Ovary (tissue), 3 donors: ENCODE data around the gene DDIT4.

Source experiments
- EP300 ChIP-seq: sonication (generic); formaldehyde crosslinking; IDR thresholded peaks from one replicate; pipeline ENCODE4 v1.6.1; 2017; ENCODE audit warnings: antibody characterized with exemption
- POLR2A ChIP-seq: fragments of 450-650 bp; IDR thresholded peaks from one replicate; pipeline ENCODE4 v1.6.1; 2017; ENCODE audit warnings: antibody characterized with exemption, mild to moderate bottlenecking, moderate library complexity
- TF ChIP-seq, protein P1 (sequence below), 3 donors: fragments of 450-650 bp in 2 of 3; fragments of 200-600 bp in 1 of 3; IDR thresholded peaks; one replicate each; pipeline versions ENCODE4 v1.5.1 to v1.8.0; 2016 to 2022; ENCODE audit warnings: antibody characterized with exemption in 3 of 3, mild to moderate bottlenecking in 1 of 3
- donor health status: DM: no; HTN: no; CAD: no.

DNA sequence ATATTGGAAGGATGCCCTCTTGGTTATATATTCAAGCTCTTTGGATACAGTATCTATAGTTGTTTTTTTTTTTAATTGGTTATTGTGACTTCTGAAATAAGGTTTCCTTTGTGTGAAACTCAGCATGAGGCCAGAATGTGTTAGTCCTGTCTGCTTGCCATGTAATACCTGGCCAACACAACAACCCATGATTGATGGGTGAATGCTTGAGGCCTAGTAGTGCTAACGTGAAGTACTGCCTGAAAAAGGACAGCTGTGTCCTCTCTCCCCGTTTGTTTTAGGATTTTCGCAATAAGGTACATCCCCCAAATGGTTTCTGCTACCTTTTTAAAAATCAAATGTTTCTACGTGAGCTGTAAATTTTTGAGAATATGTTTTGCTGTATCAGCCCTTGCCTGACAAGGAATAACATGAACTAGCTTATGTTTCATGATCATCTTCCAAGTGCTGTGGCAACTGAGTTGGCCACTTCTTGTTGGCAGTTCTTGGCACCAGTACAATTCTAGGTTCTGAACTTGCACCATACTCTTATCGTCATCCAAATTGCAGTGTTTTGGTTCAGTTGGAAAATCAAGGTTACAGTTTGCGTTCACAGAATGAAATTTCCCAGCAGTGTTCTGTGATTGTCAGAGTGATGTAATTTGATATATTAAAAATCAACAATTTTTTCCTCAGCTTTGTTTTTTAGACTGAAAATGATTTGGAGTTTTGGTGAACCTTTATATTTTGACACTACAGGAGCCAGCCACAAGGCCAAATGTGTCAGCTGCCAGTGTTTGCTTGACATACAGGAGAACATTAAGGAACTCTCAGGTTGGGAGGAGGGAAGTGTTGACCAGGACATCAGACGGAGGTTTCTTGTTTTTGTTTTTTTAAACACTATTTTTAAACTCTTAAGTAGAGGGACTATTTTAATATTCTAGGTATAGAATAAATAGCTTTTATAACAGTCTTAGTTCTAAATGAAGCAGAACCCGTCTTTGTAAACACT lies 44.2 kb upstream of the DDIT4 start:
- TF ChIP-seq, protein P1, sequence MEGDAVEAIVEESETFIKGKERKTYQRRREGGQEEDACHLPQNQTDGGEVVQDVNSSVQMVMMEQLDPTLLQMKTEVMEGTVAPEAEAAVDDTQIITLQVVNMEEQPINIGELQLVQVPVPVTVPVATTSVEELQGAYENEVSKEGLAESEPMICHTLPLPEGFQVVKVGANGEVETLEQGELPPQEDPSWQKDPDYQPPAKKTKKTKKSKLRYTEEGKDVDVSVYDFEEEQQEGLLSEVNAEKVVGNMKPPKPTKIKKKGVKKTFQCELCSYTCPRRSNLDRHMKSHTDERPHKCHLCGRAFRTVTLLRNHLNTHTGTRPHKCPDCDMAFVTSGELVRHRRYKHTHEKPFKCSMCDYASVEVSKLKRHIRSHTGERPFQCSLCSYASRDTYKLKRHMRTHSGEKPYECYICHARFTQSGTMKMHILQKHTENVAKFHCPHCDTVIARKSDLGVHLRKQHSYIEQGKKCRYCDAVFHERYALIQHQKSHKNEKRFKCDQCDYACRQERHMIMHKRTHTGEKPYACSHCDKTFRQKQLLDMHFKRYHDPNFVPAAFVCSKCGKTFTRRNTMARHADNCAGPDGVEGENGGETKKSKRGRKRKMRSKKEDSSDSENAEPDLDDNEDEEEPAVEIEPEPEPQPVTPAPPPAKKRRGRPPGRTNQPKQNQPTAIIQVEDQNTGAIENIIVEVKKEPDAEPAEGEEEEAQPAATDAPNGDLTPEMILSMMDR (IDR thresholded peaks at IDR 0.05) = no peak
- no peak for TF ChIP-seq POLR2A
- peak; percentile 71 for TF ChIP-seq EP300
